ENCODE results near the gene VWCE. TPM values are rescaled to one million over a fixed set of nuclear protein-coding genes. Genes with fewer than 3 reads are reported as not detected.
"Not testable (repeated sequence)": the region's sequence is repeated elsewhere in the genome, so short reads cannot be mapped to it uniquely, and the experiment has no call there.

VWCE gene
- polyA plus RNA-seq, 1 donor = 4.9 TPM

DNA sequence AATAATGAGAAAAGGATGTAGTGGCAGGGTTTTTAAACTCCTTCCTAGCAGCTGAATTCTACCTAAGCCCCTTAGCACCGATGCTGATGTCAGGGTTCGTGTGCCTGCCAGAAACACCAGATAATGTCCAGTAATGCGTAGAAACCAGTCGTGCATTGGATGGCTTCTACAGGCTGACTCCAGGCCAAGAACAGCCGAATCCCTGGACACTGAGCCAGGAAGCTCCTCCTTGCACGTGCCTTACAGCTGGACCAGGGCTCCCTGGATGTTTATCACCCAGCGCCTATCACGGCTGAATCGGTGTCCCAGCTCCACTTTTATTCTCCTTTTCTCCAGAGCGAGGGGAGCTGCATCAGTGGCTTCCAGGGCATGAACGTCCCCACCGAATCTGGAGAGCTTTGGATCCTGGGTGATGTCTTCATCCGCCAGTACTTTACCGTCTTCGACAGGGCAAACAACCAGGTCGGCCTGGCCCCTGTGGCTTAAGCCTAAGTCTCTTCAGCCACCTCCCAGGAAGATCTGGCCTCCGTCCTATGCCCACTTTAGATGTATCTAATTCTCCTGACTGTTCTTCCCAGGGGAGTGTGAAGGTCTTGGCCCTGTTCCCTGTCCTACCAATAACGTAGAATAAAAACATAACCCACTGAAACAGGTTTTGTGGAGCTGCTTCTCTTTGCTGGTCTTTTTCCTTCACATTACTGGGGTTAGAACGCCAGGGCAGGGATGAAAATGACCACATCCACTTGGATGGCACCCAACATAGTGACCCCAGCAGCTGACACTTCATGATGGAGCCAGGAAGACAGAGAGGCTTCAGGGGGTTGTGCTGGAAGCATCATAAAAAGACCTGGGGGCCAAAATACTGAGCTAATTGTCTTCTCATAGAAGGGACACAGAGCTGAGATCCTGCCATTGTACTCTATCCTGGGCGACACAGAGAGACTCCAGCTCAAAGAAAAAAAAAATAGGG, 44.0 kb downstream of the VWCE start:
- peak; percentile 77 for DNase-seq

DNA sequence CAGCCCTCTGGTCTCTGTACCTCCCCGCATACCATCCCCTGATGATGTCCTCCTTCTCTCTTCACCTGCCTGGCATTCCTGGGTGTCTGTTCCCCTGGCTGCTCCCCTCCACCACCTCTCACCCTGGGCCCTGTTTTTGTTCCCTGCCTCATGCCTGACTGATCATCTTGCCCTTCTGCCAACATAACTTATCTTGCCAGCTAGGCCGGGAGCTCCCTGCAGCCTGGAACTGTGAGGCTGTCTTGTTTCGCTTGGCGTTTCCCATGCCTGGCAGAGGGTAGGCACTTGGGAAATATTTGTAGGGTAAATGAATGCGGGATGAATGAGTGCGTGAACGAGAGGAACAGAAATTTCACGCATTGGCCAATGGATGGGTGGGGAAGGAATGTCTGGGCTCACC, 45.9 kb downstream of the VWCE start:
- not testable (repeated sequence) for DNase-seq

DNA sequence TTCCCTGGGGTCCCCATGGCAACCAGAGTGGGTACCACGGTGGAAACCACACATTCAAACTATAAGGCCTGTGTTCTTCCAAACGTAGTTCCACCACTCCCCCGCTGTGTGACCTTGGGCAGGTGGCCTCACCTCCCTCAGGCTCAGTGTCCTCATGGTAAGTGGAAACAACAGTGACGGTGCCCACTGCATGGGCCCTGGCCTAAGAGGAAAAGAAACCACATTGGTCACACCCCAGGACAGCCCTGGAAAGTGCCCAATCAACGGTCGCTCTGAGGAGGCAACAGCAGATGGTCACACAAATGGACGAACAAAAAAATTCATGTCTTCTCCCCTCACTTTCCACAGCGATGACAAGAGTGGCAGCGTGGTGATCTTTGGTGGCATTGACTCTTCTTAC, 47.0 kb downstream of the VWCE start:
- DNase-seq = not testable (repeated sequence)

DNA sequence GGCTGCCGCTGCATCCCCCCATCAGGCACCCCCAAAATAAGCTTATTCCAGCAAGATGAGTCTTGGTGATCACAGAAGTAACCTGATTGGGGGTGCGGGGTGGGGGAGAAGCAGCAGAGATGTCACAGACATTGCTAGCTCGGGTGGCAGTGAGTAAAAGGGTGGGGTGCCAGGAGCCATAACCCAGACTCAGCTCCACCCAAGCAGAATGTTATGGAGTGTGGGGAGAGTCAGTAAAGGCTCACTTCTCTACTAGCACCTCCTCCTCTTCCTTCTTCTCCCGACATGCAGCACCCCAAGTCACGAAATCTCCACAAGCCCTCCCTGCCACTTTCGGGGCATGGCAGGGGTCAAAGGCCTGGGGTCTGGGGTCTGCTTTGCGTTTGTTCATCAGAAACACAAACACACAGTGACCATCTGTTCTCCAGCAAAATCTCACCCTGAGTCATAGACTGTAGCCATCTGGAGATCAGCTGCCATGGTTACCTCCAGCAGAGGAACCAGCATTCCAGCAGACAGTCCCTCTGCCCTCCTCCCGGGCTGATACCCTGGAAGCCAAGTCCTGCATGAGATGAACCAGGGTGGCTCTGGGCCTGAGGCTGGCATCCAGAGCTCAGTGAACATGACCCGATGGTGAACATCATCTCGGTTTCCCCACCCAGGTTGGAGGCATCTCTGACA, 49.7 kb downstream of the VWCE start:
- not testable (repeated sequence) for DNase-seq

DNA sequence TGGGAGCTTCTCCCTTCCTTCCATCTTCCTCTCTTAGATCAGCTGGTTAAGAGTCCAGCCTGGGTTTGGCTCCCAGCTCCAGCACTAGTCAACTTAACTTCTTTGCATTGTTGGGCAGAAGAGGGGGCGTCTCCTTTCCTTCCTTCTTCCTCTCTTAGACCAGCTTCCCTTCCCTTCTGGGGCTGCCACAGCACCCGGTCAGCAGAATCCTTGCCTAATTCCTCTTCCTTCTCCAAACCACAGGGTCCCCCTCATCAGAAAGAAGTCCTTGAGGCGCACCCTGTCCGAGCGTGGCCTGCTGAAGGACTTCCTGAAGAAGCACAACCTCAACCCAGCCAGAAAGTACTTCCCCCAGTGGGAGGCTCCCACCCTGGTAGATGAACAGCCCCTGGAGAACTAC, 53.6 kb downstream of the VWCE start:
- DNase-seq = not testable (repeated sequence)

DNA sequence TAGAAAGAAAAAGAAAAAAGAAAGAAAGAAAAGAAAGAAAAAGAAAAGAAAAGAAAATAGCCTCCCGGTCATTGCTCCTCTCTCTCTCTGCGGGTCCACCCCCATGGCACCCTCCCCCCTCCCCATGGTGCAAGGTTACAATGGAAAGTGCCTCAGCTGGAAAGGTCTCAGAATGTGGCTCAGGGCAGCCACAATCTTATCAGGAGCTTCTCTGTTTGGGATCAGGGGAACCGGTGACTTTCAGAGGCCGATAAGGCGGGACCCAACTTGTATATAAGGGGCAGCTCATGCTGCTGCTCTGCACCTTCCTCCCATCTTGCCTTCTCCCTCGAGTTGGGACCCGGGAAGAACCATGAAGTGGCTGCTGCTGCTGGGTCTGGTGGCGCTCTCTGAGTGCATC, 54.2 kb downstream of the VWCE start, which contains the start of gene PGA5:
Gene PGA5 (plus strand): TSS at position 301 of the 400 bp plus-strand sequence. CDS start 52 bp downstream, at position 353.
- not testable (repeated sequence) for DNase-seq

DNA sequence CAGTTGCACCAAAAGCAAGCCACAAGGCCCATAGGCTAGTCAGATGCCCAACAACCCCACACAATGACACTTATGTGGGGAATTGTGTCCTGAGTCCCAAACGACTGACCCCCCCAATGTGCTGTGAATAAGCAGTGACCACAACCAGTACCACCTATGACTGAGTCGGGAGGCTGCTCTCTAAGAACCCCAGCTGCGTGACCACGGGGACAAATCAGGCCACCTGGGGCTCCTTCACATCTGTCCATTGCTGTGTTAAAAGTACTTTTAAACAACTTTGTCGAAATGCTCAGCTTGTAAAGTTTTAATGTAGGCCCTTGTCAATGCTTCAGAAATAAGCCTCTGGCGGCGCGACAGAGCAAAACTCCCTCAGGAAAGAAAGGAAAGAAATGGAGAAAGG, 54.8 kb downstream of the VWCE start:
- not testable (repeated sequence) for DNase-seq

DNA sequence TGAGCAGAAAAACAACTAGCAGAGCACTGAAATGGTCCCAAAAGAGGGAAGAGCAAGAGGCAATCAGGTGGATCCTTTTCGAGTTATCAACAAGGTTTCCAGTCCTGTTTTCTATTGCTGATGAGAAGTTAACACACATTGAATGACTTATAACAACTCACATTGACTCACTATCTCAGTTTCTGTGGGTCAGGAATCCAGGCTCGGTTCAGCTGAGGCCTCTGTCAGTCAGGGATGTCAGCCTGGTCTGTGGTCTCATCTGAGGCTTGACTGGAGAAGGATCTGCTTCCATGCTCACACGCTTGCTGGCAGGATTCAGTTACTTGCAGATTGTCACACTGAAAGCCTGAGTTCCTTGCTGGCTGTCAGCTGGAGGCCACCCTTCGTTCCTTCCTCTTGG, 58.0 kb downstream of the VWCE start:
- not testable (repeated sequence) for DNase-seq

DNA sequence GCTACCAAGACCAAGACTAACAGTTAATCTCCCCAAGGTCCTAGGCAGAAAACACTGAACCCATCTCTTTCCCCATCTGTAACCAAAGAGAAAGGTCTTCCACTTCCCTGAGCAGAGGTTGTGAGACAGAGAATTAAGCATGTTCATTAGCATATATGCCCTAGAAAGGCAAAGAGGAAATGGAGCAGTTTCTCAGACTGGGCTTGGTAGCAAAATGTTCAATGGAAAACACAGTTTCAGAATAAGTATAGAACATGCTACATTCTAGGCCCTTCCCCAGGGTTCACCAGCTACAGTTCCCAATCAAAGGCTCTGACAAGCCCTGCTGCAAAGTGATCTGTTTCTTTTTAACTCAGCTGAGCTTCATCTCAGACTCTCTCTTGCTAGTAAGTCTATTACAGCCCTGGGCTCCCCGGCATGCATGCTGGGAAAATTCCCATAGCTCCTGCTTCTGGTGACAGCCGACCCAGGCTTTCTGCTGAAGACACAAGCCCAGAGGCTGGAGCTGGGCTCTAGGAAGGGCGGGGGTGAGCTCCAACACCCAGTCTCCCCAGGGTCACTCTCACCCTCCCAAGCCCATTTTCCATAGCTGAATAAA, 62.5 kb downstream of the VWCE start:
- DNase-seq = not testable (repeated sequence)

DNA sequence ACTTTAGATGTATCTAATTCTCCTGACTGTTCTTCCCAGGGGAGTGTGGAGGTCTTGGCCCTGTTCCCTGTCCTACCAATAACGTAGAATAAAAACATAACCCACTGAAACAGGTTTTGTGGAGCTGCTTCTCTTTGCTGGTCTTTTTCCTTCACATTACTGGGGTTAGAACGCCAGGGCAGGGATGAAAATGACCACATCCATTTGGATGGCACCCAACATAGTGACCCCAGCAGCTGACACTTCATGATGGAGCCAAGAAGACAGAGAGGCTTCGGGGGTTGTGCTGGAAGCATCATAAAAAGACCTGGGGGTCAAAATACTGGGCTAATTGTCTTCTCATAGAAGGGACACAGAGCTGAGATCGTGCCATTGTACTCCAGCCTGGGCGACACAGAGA, 63.5 kb downstream of the VWCE start:
- DNase-seq = not testable (repeated sequence)

DNA sequence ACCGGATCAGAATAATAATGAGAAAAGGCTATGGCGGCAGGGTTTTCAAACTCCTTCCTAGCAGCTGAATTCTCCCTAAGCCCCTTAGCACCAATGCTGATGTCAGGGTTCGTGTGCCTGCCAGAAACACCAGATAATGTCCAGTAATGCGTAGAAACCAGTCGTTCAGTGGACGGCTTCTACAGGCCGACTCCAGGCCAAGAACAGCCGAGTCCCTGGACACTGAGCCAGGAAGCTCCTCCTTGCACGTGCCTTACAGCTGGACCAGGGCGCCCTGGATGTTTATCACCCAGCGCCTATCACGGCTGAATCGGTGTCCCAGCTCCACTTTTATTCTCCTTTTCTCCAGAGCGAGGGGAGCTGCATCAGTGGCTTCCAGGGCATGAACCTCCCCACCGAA, 64.1 kb downstream of the VWCE start:
- DNase-seq = not testable (repeated sequence)

DNA sequence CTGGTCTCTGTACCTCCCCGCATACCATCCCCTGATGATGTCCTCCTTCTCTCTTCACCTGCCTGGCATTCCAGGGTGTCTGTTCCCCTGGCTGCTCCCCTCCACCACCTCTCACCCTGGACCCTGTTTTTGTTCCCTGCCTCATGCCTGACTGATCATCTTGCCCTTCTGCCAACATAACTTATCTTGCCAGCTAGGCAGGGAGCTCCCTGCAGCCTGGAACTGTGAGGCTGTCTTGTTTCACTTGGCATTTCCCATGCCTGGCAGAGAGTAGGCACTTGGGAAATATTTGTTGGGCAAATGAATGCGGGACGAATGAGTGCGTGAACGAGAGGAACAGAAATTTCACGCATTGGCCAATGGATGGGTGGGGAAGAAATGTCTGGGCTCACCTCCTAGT, 65.7 kb downstream of the VWCE start:
- DNase-seq = not testable (repeated sequence)

DNA sequence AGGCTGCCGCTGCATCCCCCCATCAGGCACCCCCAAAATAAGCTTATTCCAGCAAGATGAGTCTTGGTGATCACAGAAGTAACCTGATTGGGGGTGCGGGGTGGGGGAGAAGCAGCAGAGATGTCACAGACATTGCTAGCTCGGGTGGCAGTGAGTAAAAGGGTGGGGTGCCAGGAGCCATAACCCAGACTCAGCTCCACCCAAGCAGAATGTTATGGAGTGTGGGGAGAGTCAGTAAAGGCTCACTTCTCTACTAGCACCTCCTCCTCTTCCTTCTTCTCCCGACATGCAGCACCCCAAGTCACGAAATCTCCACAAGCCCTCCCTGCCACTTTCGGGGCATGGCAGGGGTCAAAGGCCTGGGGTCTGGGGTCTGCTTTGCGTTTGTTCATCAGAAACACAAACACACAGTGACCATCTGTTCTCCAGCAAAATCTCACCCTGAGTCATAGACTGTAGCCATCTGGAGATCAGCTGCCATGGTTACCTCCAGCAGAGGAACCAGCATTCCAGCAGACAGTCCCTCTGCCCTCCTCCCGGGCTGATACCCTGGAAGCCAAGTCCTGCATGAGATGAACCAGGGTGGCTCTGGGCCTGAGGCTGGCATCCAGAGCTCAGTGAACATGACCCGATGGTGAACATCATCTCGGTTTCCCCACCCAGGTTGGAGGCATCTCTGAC, 68.5 kb downstream of the VWCE start:
- not testable (repeated sequence) for DNase-seq

DNA sequence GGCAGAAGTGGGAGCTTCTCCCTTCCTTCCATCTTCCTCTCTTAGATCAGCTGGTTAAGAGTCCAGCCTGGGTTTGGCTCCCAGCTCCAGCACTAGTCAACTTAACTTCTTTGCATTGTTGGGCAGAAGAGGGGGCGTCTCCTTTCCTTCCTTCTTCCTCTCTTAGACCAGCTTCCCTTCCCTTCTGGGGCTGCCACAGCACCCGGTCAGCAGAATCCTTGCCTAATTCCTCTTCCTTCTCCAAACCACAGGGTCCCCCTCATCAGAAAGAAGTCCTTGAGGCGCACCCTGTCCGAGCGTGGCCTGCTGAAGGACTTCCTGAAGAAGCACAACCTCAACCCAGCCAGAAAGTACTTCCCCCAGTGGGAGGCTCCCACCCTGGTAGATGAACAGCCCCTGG, 72.4 kb downstream of the VWCE start:
- not testable (repeated sequence) for DNase-seq

DNA sequence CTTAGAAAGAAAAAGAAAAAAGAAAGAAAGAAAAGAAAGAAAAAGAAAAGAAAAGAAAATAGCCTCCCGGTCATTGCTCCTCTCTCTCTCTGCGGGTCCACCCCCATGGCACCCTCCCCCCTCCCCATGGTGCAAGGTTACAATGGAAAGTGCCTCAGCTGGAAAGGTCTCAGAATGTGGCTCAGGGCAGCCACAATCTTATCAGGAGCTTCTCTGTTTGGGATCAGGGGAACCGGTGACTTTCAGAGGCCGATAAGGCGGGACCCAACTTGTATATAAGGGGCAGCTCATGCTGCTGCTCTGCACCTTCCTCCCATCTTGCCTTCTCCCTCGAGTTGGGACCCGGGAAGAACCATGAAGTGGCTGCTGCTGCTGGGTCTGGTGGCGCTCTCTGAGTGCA, 73.1 kb downstream of the VWCE start, which contains the start of gene PGA4:
Gene PGA4 (plus strand): TSS at position 301 of the 400 bp plus-strand sequence. CDS start 54 bp downstream, at position 355.
- not testable (repeated sequence) for DNase-seq

DNA sequence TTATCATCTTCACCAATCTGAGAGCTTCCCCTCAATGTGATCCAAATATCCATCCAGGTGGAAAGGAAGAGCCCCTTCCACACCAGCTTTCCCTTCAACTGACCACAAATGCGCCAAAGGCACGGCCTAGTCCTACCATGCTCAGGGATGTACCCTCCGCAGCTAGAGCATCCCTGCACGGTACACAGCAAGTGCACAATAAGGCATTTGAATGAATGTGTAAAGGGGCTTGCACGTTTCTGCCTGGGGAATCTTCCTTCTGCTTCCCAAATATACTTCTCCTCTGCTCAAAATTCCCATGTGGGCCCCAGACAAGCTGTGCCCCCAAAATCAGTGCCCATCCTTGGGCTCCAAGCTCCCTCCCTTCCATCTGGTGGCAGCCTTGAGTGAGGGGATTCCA, 76.1 kb downstream of the VWCE start:
- DNase-seq = not testable (repeated sequence)

DNA sequence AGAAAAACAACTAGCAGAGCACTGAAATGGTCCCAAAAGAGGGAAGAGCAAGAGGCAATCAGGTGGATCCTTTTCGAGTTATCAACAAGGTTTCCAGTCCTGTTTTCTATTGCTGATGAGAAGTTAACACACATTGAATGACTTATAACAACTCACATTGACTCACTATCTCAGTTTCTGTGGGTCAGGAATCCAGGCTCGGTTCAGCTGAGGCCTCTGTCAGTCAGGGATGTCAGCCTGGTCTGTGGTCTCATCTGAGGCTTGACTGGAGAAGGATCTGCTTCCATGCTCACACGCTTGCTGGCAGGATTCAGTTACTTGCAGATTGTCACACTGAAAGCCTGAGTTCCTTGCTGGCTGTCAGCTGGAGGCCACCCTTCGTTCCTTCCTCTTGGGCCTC, 76.8 kb downstream of the VWCE start:
- DNase-seq = not testable (repeated sequence)

DNA sequence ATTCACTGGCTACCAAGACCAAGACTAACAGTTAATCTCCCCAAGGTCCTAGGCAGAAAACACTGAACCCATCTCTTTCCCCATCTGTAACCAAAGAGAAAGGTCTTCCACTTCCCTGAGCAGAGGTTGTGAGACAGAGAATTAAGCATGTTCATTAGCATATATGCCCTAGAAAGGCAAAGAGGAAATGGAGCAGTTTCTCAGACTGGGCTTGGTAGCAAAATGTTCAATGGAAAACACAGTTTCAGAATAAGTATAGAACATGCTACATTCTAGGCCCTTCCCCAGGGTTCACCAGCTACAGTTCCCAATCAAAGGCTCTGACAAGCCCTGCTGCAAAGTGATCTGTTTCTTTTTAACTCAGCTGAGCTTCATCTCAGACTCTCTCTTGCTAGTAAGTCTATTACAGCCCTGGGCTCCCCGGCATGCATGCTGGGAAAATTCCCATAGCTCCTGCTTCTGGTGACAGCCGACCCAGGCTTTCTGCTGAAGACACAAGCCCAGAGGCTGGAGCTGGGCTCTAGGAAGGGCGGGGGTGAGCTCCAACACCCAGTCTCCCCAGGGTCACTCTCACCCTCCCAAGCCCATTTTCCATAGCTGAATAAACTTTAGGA, 81.3 kb downstream of the VWCE start:
- DNase-seq = not testable (repeated sequence)

DNA sequence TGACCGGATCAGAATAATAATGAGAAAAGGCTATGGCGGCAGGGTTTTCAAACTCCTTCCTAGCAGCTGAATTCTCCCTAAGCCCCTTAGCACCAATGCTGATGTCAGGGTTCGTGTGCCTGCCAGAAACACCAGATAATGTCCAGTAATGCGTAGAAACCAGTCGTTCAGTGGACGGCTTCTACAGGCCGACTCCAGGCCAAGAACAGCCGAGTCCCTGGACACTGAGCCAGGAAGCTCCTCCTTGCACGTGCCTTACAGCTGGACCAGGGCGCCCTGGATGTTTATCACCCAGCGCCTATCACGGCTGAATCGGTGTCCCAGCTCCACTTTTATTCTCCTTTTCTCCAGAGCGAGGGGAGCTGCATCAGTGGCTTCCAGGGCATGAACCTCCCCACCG, 82.9 kb downstream of the VWCE start:
- not testable (repeated sequence) for DNase-seq

DNA sequence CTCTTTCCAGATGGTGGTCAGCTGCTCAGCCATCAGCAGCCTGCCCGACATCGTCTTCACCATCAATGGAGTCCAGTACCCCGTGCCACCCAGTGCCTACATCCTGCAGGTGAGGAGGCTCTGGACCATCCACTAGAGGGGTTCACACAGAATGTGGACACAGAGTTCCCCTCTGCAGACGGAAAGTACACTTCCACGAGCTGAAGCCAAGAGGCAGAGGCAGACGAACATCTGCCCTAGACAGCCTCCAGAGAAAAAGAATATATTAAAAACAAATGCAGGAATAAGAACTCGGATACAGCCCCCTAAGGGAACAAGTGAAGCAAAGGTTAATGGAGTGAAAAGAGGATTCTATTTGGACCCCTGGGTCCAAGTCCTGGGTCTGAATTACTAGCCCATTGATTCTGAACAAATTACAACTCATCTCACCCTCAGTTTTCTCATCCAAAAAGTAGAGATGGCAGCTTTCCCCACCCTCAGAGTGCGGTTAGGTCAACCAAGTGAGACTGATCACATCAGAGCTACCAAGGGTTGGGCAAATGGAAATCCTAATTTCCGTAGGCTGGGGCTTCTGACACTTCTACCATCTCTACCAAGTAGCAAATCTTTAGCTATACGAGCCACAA, 83.7 kb downstream of the VWCE start:
- DNase-seq = not testable (repeated sequence)

DNA sequence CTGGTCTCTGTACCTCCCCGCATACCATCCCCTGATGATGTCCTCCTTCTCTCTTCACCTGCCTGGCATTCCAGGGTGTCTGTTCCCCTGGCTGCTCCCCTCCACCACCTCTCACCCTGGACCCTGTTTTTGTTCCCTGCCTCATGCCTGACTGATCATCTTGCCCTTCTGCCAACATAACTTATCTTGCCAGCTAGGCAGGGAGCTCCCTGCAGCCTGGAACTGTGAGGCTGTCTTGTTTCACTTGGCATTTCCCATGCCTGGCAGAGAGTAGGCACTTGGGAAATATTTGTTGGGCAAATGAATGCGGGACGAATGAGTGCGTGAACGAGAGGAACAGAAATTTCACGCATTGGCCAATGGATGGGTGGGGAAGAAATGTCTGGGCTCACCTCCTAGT, 84.5 kb downstream of the VWCE start:
- DNase-seq = not testable (repeated sequence)
